BE2C (cell line): ENCODE results near the gene PPIP5K1.
A peak's percentile ranks its signal among the peaks of the same experiment; 100 is the strongest.

Experiments
- DNase-seq: peaks from one replicate; pipeline ENCODE4 v3.0.0-alpha.2; 2020
- H3K27me3 ChIP-seq: fragments of 250-450 bp; sonication (Bioruptor Pico); 2 replicates; pipeline ENCODE4 v1.5.1; 2020; ENCODE audit warnings: mild to moderate bottlenecking
- H3K36me3 ChIP-seq: fragments of 250-450 bp; sonication (Bioruptor Pico); 2 replicates; pipeline ENCODE4 v1.5.1; 2020; ENCODE audit warnings: mild to moderate bottlenecking
- H3K4me1 ChIP-seq: fragments of 250-450 bp; sonication (Bioruptor Pico); 2 replicates; pipeline ENCODE4 v1.5.1; 2020
- H3K4me3 ChIP-seq: 2 replicates; pipeline ENCODE4 v1.5.1; 2011; ENCODE audit warnings: low read depth, low read length
- H3K9me3 ChIP-seq: fragments of 250-450 bp; sonication (Bioruptor Pico); 2 replicates; pipeline ENCODE4 v1.5.1; 2020
- CTCF ChIP-seq: IDR thresholded peaks from 2 replicates; pipeline ENCODE4 v1.5.1; 2012; ENCODE audit warnings: mild to moderate bottlenecking, low read depth, low read length

The PPIP5K1 gene

GRCh38 chr15:43499635-43500034 lies 90.4 kb downstream of the PPIP5K1 start:
- Histone ChIP-seq H3K9me3 (no peaks in the 10 kb centered on the region), H3K4me3 (no peak overlapping the region), H3K27me3 (no peaks in the 10 kb centered on the region), H3K36me3 (no peaks in the 10 kb centered on the region), H3K4me1 (no peaks in the 10 kb centered on the region; the same call in 1 of the 2 replicates)
- TF ChIP-seq CTCF: no peak
- no peak for DNase-seq

DNA sequence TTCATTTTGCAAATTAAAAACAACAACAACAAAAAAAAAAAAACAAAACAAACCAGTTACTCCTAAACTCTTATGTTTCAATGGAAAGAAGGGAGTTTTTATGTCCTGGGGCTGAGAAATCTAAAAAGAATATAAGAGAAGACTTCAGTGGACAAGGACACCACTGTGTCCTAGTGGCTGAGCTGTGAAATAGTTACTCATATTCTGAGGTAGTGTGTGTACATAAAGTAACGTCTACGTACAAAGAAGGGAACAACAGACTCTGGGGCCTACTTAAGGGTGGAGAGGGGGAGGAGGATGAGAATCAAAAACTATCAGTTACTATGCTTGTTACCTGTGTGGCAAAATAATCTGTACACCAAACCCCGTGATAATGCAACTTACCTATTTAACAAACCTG lies 91.0 kb downstream of the PPIP5K1 start:
- Histone ChIP-seq H3K4me1 (no peaks in the 10 kb centered on the region; the same call in 1 of the 2 replicates), H3K36me3 (no peaks in the 10 kb centered on the region), H3K9me3 (no peaks in the 10 kb centered on the region), H3K27me3 (no peaks in the 10 kb centered on the region), H3K4me3 (no peak overlapping the region)
- TF ChIP-seq CTCF: no peak
- DNase-seq: no peak

DNA sequence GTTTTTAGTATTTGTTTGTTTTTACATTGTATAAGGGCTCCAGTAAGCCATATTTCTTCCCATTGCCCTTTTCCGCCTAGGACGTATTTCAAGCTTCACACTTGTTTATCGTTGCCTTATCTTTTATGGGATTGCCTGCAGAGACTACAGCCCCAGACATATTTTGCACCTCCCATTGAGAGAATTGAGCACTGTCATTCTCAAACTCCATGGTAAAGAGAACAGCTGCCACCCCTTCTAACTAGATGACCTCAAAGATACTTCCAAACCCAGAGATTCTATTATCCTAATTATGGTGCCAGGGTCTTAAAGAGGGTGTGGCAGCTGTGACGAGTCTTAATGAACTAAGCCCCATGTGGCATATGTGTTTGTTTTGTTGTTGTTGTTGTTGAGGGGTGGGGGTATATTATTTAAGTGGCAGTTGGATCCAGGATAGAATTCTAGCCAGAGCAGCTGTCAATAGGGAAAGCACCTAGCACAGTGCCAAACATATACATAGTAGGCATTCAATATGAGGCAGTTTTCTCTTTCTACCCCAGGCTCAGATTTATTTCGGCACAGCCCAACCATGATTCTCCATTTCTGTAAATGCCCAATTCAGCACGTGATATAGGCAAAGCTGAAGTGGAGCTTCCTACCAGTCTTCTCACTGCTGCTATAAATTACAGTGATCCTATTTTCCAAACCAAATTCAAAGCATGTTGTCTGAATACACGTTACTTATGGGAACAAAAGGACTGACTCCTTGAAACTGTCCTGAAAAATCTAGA lies 96.1 kb downstream of the PPIP5K1 start:
- no peak for DNase-seq
- no peaks in the 10 kb centered on the region for H3K27me3 ChIP-seq
- no peak for TF ChIP-seq CTCF
- peak overlapping the region; percentile 61 for H3K4me3 ChIP-seq
- peaks cover 17% of the 10 kb centered on the region for H3K36me3 ChIP-seq
- H3K4me1 ChIP-seq: no peaks in the 10 kb centered on the region; the same call in 1 of the 2 replicates
- H3K9me3 ChIP-seq: no peaks in the 10 kb centered on the region

DNA sequence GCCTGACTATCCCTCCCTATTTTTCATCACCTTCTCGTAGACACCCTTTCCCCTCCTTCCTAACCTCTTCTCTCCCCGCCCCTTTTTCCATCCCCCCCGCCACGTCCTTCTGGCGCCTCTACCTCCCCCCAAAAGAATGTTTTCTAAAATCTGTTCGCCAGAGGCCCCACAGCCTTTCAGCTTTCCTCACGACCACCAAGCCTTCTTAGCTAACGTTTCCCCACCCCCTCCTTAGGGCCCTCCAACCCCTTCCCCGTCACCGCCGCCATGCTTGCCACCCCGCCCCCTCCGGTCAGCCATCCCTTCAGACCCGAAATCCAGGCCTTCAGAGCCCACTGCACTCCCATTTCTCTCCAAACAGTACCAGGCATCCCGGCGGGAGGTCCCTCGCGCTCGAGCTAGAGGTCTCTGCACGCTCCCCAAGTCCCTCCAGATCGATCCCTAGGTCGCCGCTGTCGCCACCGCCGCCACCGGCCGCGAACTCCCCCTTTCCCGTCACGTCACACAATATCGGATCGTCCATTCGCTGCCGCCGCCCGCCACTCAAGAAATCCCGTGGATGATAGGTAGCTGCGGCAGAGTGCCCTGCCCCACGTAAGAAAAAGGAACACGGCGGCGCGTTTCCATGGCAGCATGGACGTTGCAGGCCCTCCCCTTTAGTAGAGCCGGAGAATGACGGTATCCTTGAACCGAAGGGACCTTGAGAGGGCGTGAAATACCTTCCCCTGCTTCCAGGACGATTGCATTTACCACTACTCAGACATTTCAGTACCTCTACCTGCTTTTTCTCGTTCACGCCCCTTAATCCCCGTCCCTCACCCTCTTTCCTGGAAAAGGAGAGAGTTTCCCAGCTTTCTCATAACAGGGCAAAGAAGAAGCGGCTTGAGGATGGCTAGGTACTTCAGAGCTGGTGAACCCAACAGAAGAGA lies 97.1 kb downstream of the PPIP5K1 start, which contains the start of gene TP53BP1:
TSS of gene TP53BP1 (minus strand) at position 484 of the 929 bp plus-strand sequence. CDS start at position 371, 113 bp downstream.
- TF ChIP-seq CTCF: no peak
- DNase-seq: peak; percentile 97
- H3K4me1 ChIP-seq: no peaks in the 10 kb centered on the region
- H3K9me3 ChIP-seq: no peaks in the 10 kb centered on the region
- peak within 1 kb of the TSS; percentile 61 for H3K4me3 ChIP-seq
- peaks cover 24% of the 10 kb centered on the region for H3K36me3 ChIP-seq
- H3K27me3 ChIP-seq: no peaks in the 10 kb centered on the region

GRCh38 chr15:43492266-43492665 lies 97.7 kb downstream of the PPIP5K1 start:
- TF ChIP-seq CTCF: no peak
- Histone ChIP-seq H3K27me3 (no peaks in the 10 kb centered on the region), H3K9me3 (no peaks in the 10 kb centered on the region), H3K4me3 (peak overlapping the region; percentile 61), H3K4me1 (no peaks in the 10 kb centered on the region), H3K36me3 (peaks cover 29% of the 10 kb centered on the region)
- DNase-seq: no peak
